Myocyte (in vitro differentiated cells): ENCODE results near the gene ZNF678. TPM values are rescaled to one million over a fixed set of nuclear protein-coding genes. Genes with fewer than 3 reads are reported as not detected.
A peak's percentile ranks its signal among the peaks of the same experiment; 100 is the strongest.
"Not testable (repeated sequence)": the region's sequence is repeated elsewhere in the genome, so short reads cannot be mapped to it uniquely, and the experiment has no call there.

ENCODE experiments used
- DNase-seq: peaks from one replicate; pipeline ENCODE4 v3.0.0-alpha.2; 2012; ENCODE audit warnings: low read depth
- total RNA-seq: library from RNA; depleted of rRNA; stranded (reverse); fragments of >200 nt; gene quantifications from 2 replicates; pipeline ENCODE4 v1.2.3, GENCODE V29; 2014

The ZNF678 gene
- total RNA-seq, 1 donor from 2014 or later, result 5.3 TPM

GRCh38 chr1:227710474-227710873 is 147.1 kb downstream of the ZNF678 start:
- not testable (repeated sequence) for DNase-seq

DNA sequence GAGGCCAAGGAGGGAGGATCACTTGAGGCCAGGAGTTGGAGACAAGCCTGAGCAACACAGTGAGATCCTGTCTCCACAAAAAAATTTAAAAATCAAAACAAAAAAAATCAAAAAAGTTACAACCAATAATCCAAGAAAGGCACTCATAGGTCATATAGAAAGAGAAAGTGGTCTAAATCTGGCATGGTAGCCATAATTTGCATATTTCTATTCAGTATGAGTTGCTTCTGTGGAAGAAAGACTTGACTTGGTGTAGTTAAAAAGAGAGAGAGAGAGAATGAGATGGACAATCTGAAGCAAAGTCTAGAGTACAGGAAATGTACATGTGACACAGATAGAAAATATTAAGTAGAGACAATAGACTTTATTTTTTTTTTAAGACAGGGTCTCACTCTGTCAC is 149.3 kb downstream of the ZNF678 start:
- no peak for DNase-seq

DNA sequence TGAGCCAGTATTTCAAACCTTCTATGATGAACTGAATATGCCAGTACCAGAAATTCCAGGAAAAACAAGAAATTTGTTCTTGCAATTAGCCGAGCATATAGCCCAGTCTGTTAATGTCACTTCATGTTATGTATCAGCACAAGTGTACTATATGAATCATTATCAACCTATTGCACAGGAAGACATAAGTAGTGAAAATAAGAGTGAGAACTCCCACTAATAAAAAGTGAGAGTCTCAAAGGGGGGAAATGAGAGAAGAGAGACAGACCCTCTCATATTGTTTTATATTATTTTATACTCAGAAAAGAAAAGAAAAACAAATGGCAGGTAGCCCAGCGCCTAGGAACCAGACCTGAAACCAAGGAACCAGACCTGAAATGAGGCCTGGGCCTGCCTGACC is 155.6 kb downstream of the ZNF678 start:
- no peak for DNase-seq

- DNase-seq, result no peak
Observed at GRCh38 chr1:227723474-227723873, 160.1 kb downstream of the ZNF678 start.

GRCh38 chr1:227725046-227725445 is 161.7 kb downstream of the ZNF678 start:
- DNase-seq, result peak; percentile 76

- no peak for DNase-seq
Observed at GRCh38 chr1:227726318-227726717, 163.0 kb downstream of the ZNF678 start.

Other genes with a start within 250 kb of the ZNF678 start
- gene CDC42BPA, start 245.1 kb upstream of the ZNF678 start, total RNA-seq, result 37.0 and 54.3 TPM in 2 replicates
- gene JMJD4, start 171.7 kb downstream of the ZNF678 start, total RNA-seq, result 25.4 and 40.2 TPM in 2 replicates
- gene SNAP47, start 171.9 kb downstream of the ZNF678 start, total RNA-seq, result 42.9 and 43.1 TPM in 2 replicates